Measurements from ENCODE around the gene DHRS12.

DHRS12 gene, protein sequence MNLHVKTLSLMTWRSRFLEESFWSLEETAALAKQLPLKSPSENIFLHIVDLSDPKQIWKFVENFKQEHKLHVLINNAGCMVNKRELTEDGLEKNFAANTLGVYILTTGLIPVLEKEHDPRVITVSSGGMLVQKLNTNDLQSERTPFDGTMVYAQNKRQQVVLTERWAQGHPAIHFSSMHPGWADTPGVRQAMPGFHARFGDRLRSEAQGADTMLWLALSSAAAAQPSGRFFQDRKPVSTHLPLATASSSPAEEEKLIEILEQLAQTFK

DNA sequence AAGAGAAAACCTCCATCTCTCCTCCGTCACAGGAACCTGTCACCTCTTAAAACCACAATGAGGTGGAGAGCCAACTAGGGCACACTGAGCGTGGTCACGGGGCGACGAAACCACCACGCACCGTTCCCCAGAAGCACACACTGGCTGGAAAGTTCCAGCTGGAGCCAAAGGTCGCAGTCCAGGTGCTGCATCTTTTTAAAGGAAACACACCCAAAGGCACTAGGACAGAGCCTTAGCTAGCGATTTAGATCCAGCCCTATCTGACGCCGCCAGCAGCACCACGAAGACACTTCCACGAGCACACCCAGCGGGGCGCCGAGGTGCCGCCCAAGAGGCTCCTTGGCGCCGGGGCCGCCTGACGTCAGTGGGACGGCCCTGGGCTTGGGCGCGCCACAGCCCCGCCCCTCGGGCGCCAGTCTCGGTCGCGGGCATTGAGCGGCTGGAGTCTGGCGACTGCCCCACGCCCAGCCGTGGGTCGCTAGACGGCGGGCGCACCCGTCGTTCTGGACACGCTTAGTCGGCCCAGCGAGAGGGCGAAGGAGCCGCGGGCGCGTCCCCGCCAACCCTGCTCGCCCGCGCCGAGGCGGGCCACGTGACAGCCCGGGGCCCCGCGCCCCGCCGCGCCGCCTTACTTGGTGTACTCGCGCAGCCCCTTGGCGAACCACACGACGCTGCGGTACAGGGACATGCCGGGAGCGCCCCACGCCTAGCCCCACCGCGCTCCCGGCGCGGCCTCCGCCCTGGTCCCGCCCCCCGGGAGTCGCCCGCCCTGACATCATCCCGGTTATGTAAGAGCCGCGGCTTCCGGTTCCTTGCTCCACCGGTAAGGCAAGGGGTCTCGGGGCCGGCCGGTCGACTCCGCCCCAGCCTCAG, at the start of gene DHRS12:
Gene DHRS12, minus strand, starts transcription at position 742 of the 873 bp plus-strand sequence. CDS start 4,504 bp downstream, outside the sequence.
- peak within 1 kb of the TSS; percentile 84 to 98 (median 91) for H3K4me2 ChIP-seq
- peak within 1 kb of the TSS; percentile 93 to 99 (median 97) for H3K27ac ChIP-seq
- TF ChIP-seq Cebpa-rat (IDR thresholded peaks at IDR 0.05) = no peak
- H3K4me1 ChIP-seq = peaks cover 40 to 68% (median 56%) of the 10 kb centered on the region in 10 experiments
- peak within 1 kb of the TSS; percentile 70 to 84 (median 76) for H3K4me3 ChIP-seq
- H3K27me3 ChIP-seq = peaks cover 0 to 5% (median 0%) of the 10 kb centered on the region in 11 experiments; a peak in 1 of 22 replicates
- no peaks in the 10 kb centered on the region for H3K9me3 ChIP-seq (replicated peaks in 1 of 11)
- H3K36me3 ChIP-seq = no peaks in the 10 kb centered on the region
- peak within 1 kb of the TSS; percentile 90 to 99 (median 95) for H3K9ac ChIP-seq
- H4K20me1 ChIP-seq = no peaks in the 10 kb centered on the region; a peak in 1 of 22 replicates

DNA sequence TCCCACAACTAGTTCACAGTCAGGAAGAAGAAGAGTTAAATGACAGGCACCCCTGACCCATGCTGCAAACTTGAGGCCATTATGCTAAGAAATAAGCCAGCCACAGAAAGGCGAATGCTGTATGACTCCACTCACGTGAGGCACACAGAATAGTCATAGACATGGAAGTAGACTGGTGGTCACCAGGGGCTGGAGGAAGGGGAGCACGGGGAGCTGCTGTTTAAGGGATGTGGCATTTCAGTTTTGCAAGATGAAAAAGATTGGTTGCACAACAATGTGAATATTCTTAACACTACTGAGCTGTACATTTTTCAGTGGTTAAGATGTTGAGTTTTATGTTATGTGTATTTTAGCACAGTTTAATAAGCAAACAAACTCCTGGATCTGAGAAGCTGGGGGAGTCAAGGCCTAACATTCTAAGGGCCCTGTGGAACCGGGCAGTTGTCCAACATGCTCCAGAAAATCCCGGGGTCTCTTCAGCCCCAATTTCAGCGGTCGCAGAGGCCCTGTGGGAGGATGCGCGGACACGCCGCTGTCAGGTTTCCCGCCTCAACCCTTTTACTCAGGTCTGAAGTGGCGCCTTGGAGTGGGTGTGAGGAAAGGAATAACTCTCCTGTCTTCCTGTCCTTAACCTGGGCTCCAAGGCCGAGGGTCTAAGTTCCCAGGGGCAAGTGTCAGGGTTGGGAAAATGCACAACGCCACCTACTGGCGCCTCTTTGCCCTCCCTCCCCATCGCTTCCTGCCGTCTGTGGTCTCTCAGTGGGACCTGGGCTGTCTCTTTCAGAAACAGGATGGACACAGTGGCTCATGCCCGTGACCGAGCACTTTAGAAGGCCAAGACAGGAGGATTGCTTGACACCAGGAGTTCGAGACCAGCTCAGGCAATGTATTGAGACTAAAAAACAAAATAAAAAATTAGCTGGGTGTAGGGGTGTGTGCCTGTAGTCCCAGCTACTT, 45.5 kb upstream of the DHRS12 start:
- Histone ChIP-seq H3K9me3 (replicated peaks in 1 of 11) (peaks cover 0 to 12% (median 9%) of the 10 kb centered on the region in 11 experiments; a peak in 15 of 22 replicates), H3K4me3 (no peak overlapping the region), H3K36me3 (no peaks in the 10 kb centered on the region), H3K4me2 (no peak overlapping the region; a peak in 1 of 22 replicates), H4K20me1 (no peaks in the 10 kb centered on the region), H3K4me1 (peaks cover 0 to 17% (median 0%) of the 10 kb centered on the region in 10 experiments; a peak in 2 of 20 replicates), H3K27me3 (no peaks in the 10 kb centered on the region), H3K9ac (no peak overlapping the region), H3K27ac (0 out of 22 replicates have a peak overlapping the region, but pooled peaks of 1 of the 11 experiments have one; percentile 33)
- peak in 1 of 11 experiments; percentile 34; a peak in 1 of 22 replicates for TF ChIP-seq Cebpa-rat (IDR thresholded peaks at IDR 0.05)

GRCh38 chr13:51848674-51849073, 44.7 kb upstream of the DHRS12 start:
- Histone ChIP-seq H3K4me3 (no peak overlapping the region), H3K36me3 (no peaks in the 10 kb centered on the region), H3K27ac (no peak overlapping the region), H3K27me3 (no peaks in the 10 kb centered on the region), H3K9ac (no peak overlapping the region), H3K4me2 (no peak overlapping the region), H4K20me1 (no peaks in the 10 kb centered on the region), H3K4me1 (peaks cover 0 to 17% (median 0%) of the 10 kb centered on the region in 10 experiments; a peak in 2 of 20 replicates), H3K9me3 (replicated peaks in 1 of 11) (peaks cover 0 to 12% (median 9%) of the 10 kb centered on the region in 11 experiments; a peak in 15 of 22 replicates)
- no peak for TF ChIP-seq Cebpa-rat (IDR thresholded peaks at IDR 0.05)

DNA sequence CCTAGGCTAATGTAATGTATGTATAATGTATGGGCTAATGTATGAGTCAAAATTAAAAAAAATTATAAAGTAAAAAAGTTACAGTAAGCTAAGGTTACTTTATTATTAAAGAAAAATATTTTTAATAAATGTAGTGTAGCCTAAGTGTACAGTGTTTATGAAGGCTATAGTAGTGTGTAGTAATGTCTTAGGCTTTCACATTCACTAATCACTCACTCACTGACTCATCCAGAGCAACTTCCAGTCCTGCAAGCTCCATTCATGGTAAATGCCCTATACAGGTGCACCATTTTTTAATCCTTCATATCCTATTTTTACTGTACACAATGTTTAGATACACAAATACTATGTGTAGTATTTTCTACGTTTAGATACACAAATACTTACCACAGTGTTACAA, 42.8 kb upstream of the DHRS12 start:
- no peak for TF ChIP-seq Cebpa-rat (IDR thresholded peaks at IDR 0.05)
- Histone ChIP-seq H3K36me3 (no peaks in the 10 kb centered on the region), H3K27ac (no peak overlapping the region)

DNA sequence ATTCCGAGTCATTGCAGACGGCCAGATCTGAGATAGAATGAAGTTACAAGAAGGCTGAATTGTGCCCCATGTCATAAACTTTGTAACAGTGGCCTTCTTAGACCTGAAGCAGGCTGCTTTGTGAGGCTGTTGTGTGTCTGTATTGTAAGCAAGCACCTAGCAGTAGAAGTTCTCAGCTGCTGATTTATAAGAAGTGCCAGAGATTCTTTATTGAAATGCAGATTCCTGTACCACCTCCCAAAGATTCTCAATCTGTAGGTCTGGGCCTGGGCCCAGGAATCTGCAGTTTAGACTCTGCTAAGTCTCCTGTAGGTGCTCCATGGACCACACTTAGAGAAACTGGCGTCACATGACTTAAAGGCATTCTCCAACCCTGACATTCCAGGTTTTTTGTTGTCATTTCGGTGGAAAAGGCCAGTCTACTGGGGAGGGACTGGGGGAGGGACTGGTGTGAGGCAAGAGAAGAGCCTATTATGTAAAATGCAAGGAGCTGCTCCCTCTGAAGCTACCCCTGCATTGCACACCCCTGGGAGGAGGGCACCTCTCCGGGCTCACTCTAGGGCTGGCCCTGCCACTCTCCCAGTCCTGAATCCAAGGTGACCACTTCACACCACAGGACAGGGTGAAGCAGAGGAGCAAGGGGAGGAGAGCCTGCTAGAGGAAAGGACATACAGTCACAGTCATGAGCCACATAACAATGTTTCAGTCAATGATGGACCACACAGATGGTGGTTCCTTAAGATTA, 41.8 kb upstream of the DHRS12 start:
- Histone ChIP-seq H3K9me3 (replicated peaks in 1 of 11) (peaks cover 0 to 12% (median 9%) of the 10 kb centered on the region in 11 experiments; a peak in 15 of 22 replicates), H3K36me3 (no peaks in the 10 kb centered on the region), H3K4me1 (peaks cover 0 to 10% (median 0%) of the 10 kb centered on the region in 10 experiments; a peak in 3 of 20 replicates), H3K27me3 (no peaks in the 10 kb centered on the region), H3K9ac (no peak overlapping the region), H4K20me1 (no peaks in the 10 kb centered on the region), H3K4me2 (no peak overlapping the region), H3K27ac (no peak overlapping the region), H3K4me3 (no peak overlapping the region)
- TF ChIP-seq Cebpa-rat (IDR thresholded peaks at IDR 0.05) = no peak

More for the DNA sequence above, 42.8 kb upstream of the DHRS12 start:
- no peaks in the 10 kb centered on the region for H4K20me1 ChIP-seq
- H3K9ac ChIP-seq = no peak overlapping the region
- peaks cover 0 to 17% (median 0%) of the 10 kb centered on the region in 10 experiments; a peak in 2 of 20 replicates for H3K4me1 ChIP-seq
- no peaks in the 10 kb centered on the region for H3K27me3 ChIP-seq
- H3K9me3 ChIP-seq (replicated peaks in 1 of 11) = peaks cover 0 to 12% (median 9%) of the 10 kb centered on the region in 11 experiments; a peak in 15 of 22 replicates
- H3K4me2 ChIP-seq = no peak overlapping the region
- H3K4me3 ChIP-seq = no peak overlapping the region

GRCh38 chr13:51844862-51845573, 41.1 kb upstream of the DHRS12 start, which contains the start of gene TMEM272:
TMEM272 (minus strand) TSS chr13:51845177; CDS start chr13:51838530, 6,647 bp downstream.
- Histone ChIP-seq H4K20me1 (no peaks in the 10 kb centered on the region), H3K27me3 (no peaks in the 10 kb centered on the region), H3K27ac (no peak within 1 kb of the TSS), H3K4me3 (no peak within 1 kb of the TSS), H3K9ac (no peak within 1 kb of the TSS), H3K9me3 (replicated peaks in 1 of 11) (peaks cover 0 to 12% (median 9%) of the 10 kb centered on the region in 11 experiments; a peak in 15 of 22 replicates), H3K4me1 (peaks cover 0 to 14% (median 0%) of the 10 kb centered on the region in 10 experiments; a peak in 3 of 20 replicates), H3K36me3 (no peaks in the 10 kb centered on the region), H3K4me2 (no peak within 1 kb of the TSS)
- TF ChIP-seq Cebpa-rat (IDR thresholded peaks at IDR 0.05) = no peak

DNA sequence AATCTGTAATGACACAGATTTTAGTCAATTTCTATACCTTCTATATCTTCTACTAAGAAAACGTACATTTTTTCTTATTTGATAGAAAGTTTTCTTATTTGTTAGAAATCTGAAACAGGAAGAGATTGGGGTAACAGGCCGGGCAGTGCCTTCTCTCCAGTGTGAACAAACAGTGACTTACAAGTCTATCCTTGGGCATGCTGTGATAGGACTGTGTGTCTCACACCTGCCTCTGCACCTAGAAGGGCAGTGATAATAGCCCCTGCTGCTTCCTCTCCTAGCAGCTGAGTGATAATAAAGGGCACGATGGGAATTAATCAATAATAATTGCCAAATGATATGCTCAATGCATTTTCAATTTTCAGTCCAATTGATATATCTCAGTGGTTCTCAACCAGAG, 39.6 kb upstream of the DHRS12 start:
- no peak for TF ChIP-seq Cebpa-rat (IDR thresholded peaks at IDR 0.05)
- H3K27ac ChIP-seq = no peak overlapping the region
- no peak overlapping the region for H3K9ac ChIP-seq
- no peak overlapping the region for H3K4me3 ChIP-seq
- H3K9me3 ChIP-seq (replicated peaks in 1 of 11) = peaks cover 0 to 12% (median 9%) of the 10 kb centered on the region in 11 experiments; a peak in 15 of 22 replicates
- no peak overlapping the region for H3K4me2 ChIP-seq
- peaks cover 0 to 6% (median 0%) of the 10 kb centered on the region in 10 experiments; a peak in 2 of 20 replicates for H3K4me1 ChIP-seq
- no peaks in the 10 kb centered on the region for H4K20me1 ChIP-seq
- H3K27me3 ChIP-seq = no peaks in the 10 kb centered on the region
- no peaks in the 10 kb centered on the region for H3K36me3 ChIP-seq

Measured in BLaER1 treated with 17β-estradiol and CSF1 and Interleukin-3, amounts not matched to agents 10 nM and 100 nM (cell line).